RWPE2 (cell line): ENCODE measurements around the gene NBEAL2.

Source experiments
- ATAC-seq: fragments of 200-7000 bp; cut with Tn5 transposase; 3 replicates; pipeline ENCODE4 v1.9.1; 2021; ENCODE audit warnings: low read depth
- DNase-seq: peaks from one replicate; pipeline ENCODE4 v3.0.0-alpha.2; 2020; ENCODE audit warnings: low spot score
- H3K27ac ChIP-seq: fragments of 450-650 bp; 2 replicates; pipeline ENCODE4 v1.5.1; 2017; ENCODE audit warnings: mild to moderate bottlenecking; ENCODE audit not compliant: poor library complexity, severe bottlenecking
- H3K27me3 ChIP-seq: fragments of 250-450 bp; sonication (Bioruptor Pico); 2 replicates; pipeline ENCODE4 v1.5.1; 2021; ENCODE audit warnings: mild to moderate bottlenecking, moderate library complexity; ENCODE audit not compliant: insufficient read depth, poor library complexity, severe bottlenecking
- H3K36me3 ChIP-seq: fragments of 250-450 bp; sonication (Bioruptor Pico); 2 replicates; pipeline ENCODE4 v1.5.1; 2020; ENCODE audit warnings: low read depth, mild to moderate bottlenecking, moderate library complexity
- H3K4me1 ChIP-seq: fragments of 250-450 bp; sonication (Bioruptor Pico); 2 replicates; pipeline ENCODE4 v1.5.1; 2021; ENCODE audit warnings: mild to moderate bottlenecking, moderate library complexity; ENCODE audit not compliant: insufficient read depth, poor library complexity, severe bottlenecking
- H3K4me3 ChIP-seq: fragments of 250-450 bp; sonication (Bioruptor Pico); 2 replicates; pipeline ENCODE4 v1.5.1; 2021; ENCODE audit warnings: mild to moderate bottlenecking, moderate library complexity; ENCODE audit not compliant: severe bottlenecking
- H3K9me3 ChIP-seq: fragments of 250-450 bp; sonication (Bioruptor Pico); 2 replicates; pipeline ENCODE4 v1.5.1; 2021; ENCODE audit warnings: mild to moderate bottlenecking, moderate library complexity; ENCODE audit not compliant: severe bottlenecking
- CTCF ChIP-seq: fragments of 450-650 bp; IDR thresholded peaks from one replicate; pipeline ENCODE4 v1.5.1; 2017; ENCODE audit warnings: mild to moderate bottlenecking, moderate library complexity; ENCODE audit not compliant: poor library complexity, severe bottlenecking

The NBEAL2 gene

GRCh38 chr3:47056705-47057104, 77.2 kb downstream of the NBEAL2 start:
- Histone ChIP-seq H3K36me3 (peaks cover 50% of the 10 kb centered on the region), H3K9me3 (no peaks in the 10 kb centered on the region), H3K4me1 (peaks cover 4% of the 10 kb centered on the region), H3K4me3 (no peak overlapping the region), H3K27me3 (no peaks in the 10 kb centered on the region), H3K27ac (no peak overlapping the region)
- no peak for TF ChIP-seq CTCF
- ATAC-seq: no peak
- no peak for DNase-seq

DNA sequence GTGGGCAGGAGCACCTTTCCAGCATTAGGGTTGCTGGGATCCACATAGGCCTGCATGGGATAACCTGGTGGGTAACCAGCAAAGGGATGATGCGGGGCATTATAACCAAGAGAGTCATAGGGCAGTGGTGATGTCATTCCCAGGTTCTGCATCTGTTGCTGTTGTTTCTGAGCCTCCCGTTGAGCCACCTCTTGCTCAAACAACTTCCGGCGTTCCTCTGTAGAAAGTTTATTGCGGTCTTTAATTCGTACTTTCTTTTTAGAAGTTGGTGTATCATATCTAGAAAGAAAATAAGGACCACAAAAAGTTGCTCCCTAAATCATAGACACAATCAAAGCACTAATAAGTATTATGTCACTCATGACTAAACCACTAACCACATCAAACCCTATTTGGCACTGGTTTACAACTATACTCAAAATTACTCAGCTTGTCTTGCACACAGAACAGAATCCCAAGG, 77.8 kb downstream of the NBEAL2 start:
- H3K4me1 ChIP-seq: peaks cover 4% of the 10 kb centered on the region
- no peak for DNase-seq
- H3K36me3 ChIP-seq: peaks cover 52% of the 10 kb centered on the region
- no peaks in the 10 kb centered on the region for H3K9me3 ChIP-seq
- ATAC-seq: no peak
- no peak overlapping the region for H3K4me3 ChIP-seq
- no peak for TF ChIP-seq CTCF
- no peaks in the 10 kb centered on the region for H3K27me3 ChIP-seq
- no peak overlapping the region for H3K27ac ChIP-seq
